ENCODE results near the gene USP54.
A peak's percentile ranks its signal among the peaks of the same experiment; 100 is the strongest.

Gene USP54

GRCh38 chr10:73522263-73522662, 68.9 kb downstream of the USP54 start:
- no peak overlapping the region for H3K27ac Mint-ChIP-seq
- no peaks in the 10 kb centered on the region for H3K9me3 Mint-ChIP-seq
- H3K36me3 Mint-ChIP-seq: no peaks in the 10 kb centered on the region
- CTCF ChIA-PET: interaction anchor here (0.7 to 3.4 kb wide), 3 partner anchors 100 to 1655 kb away, joined by 3 to 14 read pairs (median 3); no protein-coding TSS in a partner anchor
- H3K4me3 Mint-ChIP-seq: no peak overlapping the region
- DNase-seq: no peak
- H3K4me1 Mint-ChIP-seq: no peaks in the 10 kb centered on the region
- no peaks in the 10 kb centered on the region for H3K27me3 Mint-ChIP-seq

GRCh38 chr10:73519336-73519735, 71.8 kb downstream of the USP54 start:
- Mint-ChIP-seq H3K27me3 (no peaks in the 10 kb centered on the region), H3K36me3 (no peaks in the 10 kb centered on the region), H3K27ac (no peak overlapping the region), H3K4me1 (no peaks in the 10 kb centered on the region), H3K4me3 (no peak overlapping the region), H3K9me3 (no peaks in the 10 kb centered on the region)
- no peak for DNase-seq
- CTCF ChIA-PET: interaction anchor here (1.0 kb wide), 1 partner anchor 124 kb away, joined by 3 read pairs; no protein-coding TSS in a partner anchor

- CTCF ChIA-PET: no interaction called here
Observed at GRCh38 chr10:73517166-73517888, 73.8 kb downstream of the USP54 start.

GRCh38 chr10:73512207-73512743, 78.9 kb downstream of the USP54 start:
- Mint-ChIP-seq H3K4me1 (no peaks in the 10 kb centered on the region), H3K9me3 (no peaks in the 10 kb centered on the region), H3K36me3 (no peaks in the 10 kb centered on the region), H3K4me3 (no peak overlapping the region), H3K27ac (no peak overlapping the region), H3K27me3 (no peaks in the 10 kb centered on the region)
- DNase-seq: no peak
- CTCF ChIA-PET: no interaction called here

More at GRCh38 chr10:73517166-73517888, 73.8 kb downstream of the USP54 start:
- Mint-ChIP-seq H3K36me3 (no peaks in the 10 kb centered on the region), H3K27me3 (no peaks in the 10 kb centered on the region), H3K27ac (no peak overlapping the region), H3K4me1 (no peaks in the 10 kb centered on the region), H3K9me3 (no peaks in the 10 kb centered on the region), H3K4me3 (no peak overlapping the region)
- no peak for DNase-seq

- DNase-seq: no peak
- no peak overlapping the region for H3K4me3 Mint-ChIP-seq
- peaks cover 7% of the 10 kb centered on the region for H3K36me3 Mint-ChIP-seq
Observed at GRCh38 chr10:73509695-73510094, 81.4 kb downstream of the USP54 start.

GRCh38 chr10:73506491-73506890, 84.7 kb downstream of the USP54 start:
- Mint-ChIP-seq H3K9me3 (no peaks in the 10 kb centered on the region), H3K27me3 (no peaks in the 10 kb centered on the region), H3K36me3 (peaks cover 24% of the 10 kb centered on the region), H3K4me3 (no peak overlapping the region), H3K27ac (no peak overlapping the region), H3K4me1 (peaks cover 7% of the 10 kb centered on the region)
- no peak for DNase-seq
- CTCF ChIA-PET: no interaction called here

More at GRCh38 chr10:73509695-73510094, 81.4 kb downstream of the USP54 start:
- CTCF ChIA-PET: interaction anchor here (0.7 kb wide), 1 partner anchor 1058 kb away, joined by 4 read pairs; no protein-coding TSS in a partner anchor
- H3K27ac Mint-ChIP-seq: no peak overlapping the region
- H3K27me3 Mint-ChIP-seq: no peaks in the 10 kb centered on the region
- H3K9me3 Mint-ChIP-seq: no peaks in the 10 kb centered on the region
- H3K4me1 Mint-ChIP-seq: no peaks in the 10 kb centered on the region

- no peak overlapping the region for H3K27ac Mint-ChIP-seq
- CTCF ChIA-PET: no interaction called here
- H3K4me1 Mint-ChIP-seq: peaks cover 11% of the 10 kb centered on the region
- H3K9me3 Mint-ChIP-seq: no peaks in the 10 kb centered on the region
- H3K27me3 Mint-ChIP-seq: no peaks in the 10 kb centered on the region
- H3K4me3 Mint-ChIP-seq: no peak overlapping the region
- no peak for DNase-seq
- peaks cover 28% of the 10 kb centered on the region for H3K36me3 Mint-ChIP-seq
Observed at GRCh38 chr10:73506074-73506473, 85.1 kb downstream of the USP54 start.

- CTCF ChIA-PET: no interaction called here
- DNase-seq: no peak
- Mint-ChIP-seq H3K4me3 (no peak overlapping the region), H3K36me3 (peaks cover 28% of the 10 kb centered on the region), H3K27me3 (no peaks in the 10 kb centered on the region), H3K4me1 (peaks cover 18% of the 10 kb centered on the region), H3K9me3 (no peaks in the 10 kb centered on the region), H3K27ac (no peak overlapping the region)
Observed at GRCh38 chr10:73503037-73503436, 88.1 kb downstream of the USP54 start.

- Mint-ChIP-seq H3K4me3 (no peak overlapping the region), H3K36me3 (peaks cover 33% of the 10 kb centered on the region), H3K27me3 (no peaks in the 10 kb centered on the region), H3K27ac (peak overlapping the region; percentile 73), H3K9me3 (no peaks in the 10 kb centered on the region), H3K4me1 (peaks cover 28% of the 10 kb centered on the region)
- CTCF ChIA-PET: interaction anchor here (1.0 kb wide), 1 partner anchor 144 kb away, joined by 3 read pairs; no protein-coding TSS in a partner anchor
- no peak for DNase-seq
Observed at GRCh38 chr10:73501651-73502050, 89.5 kb downstream of the USP54 start.

GRCh38 chr10:73497623-73498022, 93.5 kb downstream of the USP54 start:
- no peaks in the 10 kb centered on the region for H3K27me3 Mint-ChIP-seq
- no peak overlapping the region for H3K4me3 Mint-ChIP-seq
- no peaks in the 10 kb centered on the region for H3K9me3 Mint-ChIP-seq
- no peak overlapping the region for H3K27ac Mint-ChIP-seq
- CTCF ChIA-PET: no interaction called here
- peaks cover 58% of the 10 kb centered on the region for H3K4me1 Mint-ChIP-seq
- peaks cover 36% of the 10 kb centered on the region for H3K36me3 Mint-ChIP-seq
- DNase-seq: no peak

GRCh38 chr10:73495884-73496674, 95.1 kb downstream of the USP54 start, which contains the start of gene PPP3CB:
TSS of gene PPP3CB (minus strand) at chr10:73496024. CDS start at chr10:73495889, 135 bp downstream.
- Mint-ChIP-seq H3K27ac (peak within 1 kb of the TSS; percentile 97), H3K4me3 (peak within 1 kb of the TSS; percentile 93), H3K4me1 (peaks cover 53% of the 10 kb centered on the region), H3K9me3 (no peaks in the 10 kb centered on the region), H3K36me3 (peaks cover 28% of the 10 kb centered on the region), H3K27me3 (no peaks in the 10 kb centered on the region)
- DNase-seq: peak; percentile 94
- CTCF ChIA-PET: interaction anchor here (0.6 to 1.2 kb wide), 3 partner anchors 13 to 148 kb away, joined by 3 read pairs; no protein-coding TSS in a partner anchor

- H3K27ac Mint-ChIP-seq: peak overlapping the region; percentile 97
- H3K27me3 Mint-ChIP-seq: no peaks in the 10 kb centered on the region
- peak overlapping the region; percentile 93 for H3K4me3 Mint-ChIP-seq
- CTCF ChIA-PET: interaction anchor here (0.6 to 1.2 kb wide), 4 partner anchors 13 to 149 kb away, joined by 3 read pairs; no protein-coding TSS in a partner anchor
- peaks cover 30% of the 10 kb centered on the region for H3K36me3 Mint-ChIP-seq
- H3K4me1 Mint-ChIP-seq: peaks cover 48% of the 10 kb centered on the region
- no peaks in the 10 kb centered on the region for H3K9me3 Mint-ChIP-seq
- DNase-seq: peak; percentile 95
Observed at GRCh38 chr10:73495226-73495883, 95.8 kb downstream of the USP54 start.

GRCh38 chr10:73494877-73495225, 96.3 kb downstream of the USP54 start:
- CTCF ChIA-PET: interaction anchor here (1.1 to 1.2 kb wide), 3 partner anchors 12 to 149 kb away, joined by 3 read pairs; no protein-coding TSS in a partner anchor
- Mint-ChIP-seq H3K27ac (peak overlapping the region; percentile 97), H3K9me3 (no peaks in the 10 kb centered on the region), H3K4me3 (peak overlapping the region; percentile 93), H3K4me1 (peaks cover 48% of the 10 kb centered on the region), H3K36me3 (peaks cover 32% of the 10 kb centered on the region), H3K27me3 (no peaks in the 10 kb centered on the region)
- no peak for DNase-seq

- H3K4me3 Mint-ChIP-seq: peak overlapping the region; percentile 49
- DNase-seq: no peak
- H3K27me3 Mint-ChIP-seq: no peaks in the 10 kb centered on the region
- peaks cover 32% of the 10 kb centered on the region for H3K36me3 Mint-ChIP-seq
- H3K4me1 Mint-ChIP-seq: peaks cover 48% of the 10 kb centered on the region
- CTCF ChIA-PET: interaction anchor here (1.1 kb wide), 1 partner anchor 13 kb away, joined by 3 read pairs; no protein-coding TSS in a partner anchor
- H3K9me3 Mint-ChIP-seq: no peaks in the 10 kb centered on the region
- H3K27ac Mint-ChIP-seq: peak overlapping the region; percentile 58
Observed at GRCh38 chr10:73494213-73494612, 96.9 kb downstream of the USP54 start.
